Measurements from ENCODE around the gene TEX19. TPM values are rescaled to one million over a fixed set of nuclear protein-coding genes. Genes with fewer than 3 reads are reported as not detected.
A peak's percentile ranks its signal among the peaks of the same experiment; 100 is the strongest.

TEX19 gene
- total RNA-seq, 2 experiments from 2014 or later, result not detected

DNA sequence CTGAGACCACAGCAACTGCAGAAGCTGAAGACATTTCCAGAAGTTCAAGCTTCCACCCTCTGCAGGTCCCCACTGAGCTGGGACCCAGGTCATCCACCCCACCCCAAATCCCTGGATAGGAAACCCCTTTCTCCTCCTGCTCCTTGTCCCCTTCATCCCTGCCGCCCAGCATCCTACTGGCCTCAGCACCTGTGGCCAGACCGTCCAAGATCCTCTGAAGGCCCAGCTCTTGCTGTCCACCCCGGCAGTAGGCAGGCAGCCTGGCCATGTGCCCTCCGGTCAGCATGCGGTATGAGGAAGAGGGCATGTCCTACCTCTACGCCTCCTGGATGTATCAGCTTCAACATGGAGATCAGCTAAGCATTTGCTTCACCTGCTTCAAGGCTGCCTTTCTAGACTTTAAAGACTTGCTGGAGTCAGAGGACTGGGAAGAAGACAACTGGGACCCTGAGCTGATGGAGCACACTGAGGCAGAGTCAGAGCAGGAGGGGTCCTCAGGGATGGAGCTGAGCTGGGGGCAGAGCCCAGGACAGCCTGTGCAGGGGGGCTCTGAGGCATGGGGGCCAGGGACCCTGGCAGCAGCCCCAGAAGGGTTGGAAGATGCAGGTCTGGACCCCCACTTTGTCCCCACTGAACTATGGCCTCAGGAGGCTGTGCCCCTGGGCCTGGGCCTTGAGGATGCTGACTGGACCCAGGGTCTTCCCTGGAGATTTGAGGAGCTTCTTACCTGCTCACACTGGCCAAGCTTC, 3.0 kb downstream of the TEX19 start:
- TF ChIP-seq, protein P1, sequence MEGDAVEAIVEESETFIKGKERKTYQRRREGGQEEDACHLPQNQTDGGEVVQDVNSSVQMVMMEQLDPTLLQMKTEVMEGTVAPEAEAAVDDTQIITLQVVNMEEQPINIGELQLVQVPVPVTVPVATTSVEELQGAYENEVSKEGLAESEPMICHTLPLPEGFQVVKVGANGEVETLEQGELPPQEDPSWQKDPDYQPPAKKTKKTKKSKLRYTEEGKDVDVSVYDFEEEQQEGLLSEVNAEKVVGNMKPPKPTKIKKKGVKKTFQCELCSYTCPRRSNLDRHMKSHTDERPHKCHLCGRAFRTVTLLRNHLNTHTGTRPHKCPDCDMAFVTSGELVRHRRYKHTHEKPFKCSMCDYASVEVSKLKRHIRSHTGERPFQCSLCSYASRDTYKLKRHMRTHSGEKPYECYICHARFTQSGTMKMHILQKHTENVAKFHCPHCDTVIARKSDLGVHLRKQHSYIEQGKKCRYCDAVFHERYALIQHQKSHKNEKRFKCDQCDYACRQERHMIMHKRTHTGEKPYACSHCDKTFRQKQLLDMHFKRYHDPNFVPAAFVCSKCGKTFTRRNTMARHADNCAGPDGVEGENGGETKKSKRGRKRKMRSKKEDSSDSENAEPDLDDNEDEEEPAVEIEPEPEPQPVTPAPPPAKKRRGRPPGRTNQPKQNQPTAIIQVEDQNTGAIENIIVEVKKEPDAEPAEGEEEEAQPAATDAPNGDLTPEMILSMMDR (IDR thresholded peaks at IDR 0.05), result no peak
- H3K36me3 Mint-ChIP-seq (ENCODE audit: low read depth), result no peaks in the 10 kb centered on the region
- no peak for DNase-seq
- peaks cover 7% of the 10 kb centered on the region for H3K27me3 Mint-ChIP-seq
- no peak for ATAC-seq
- CTCF ChIA-PET, result interaction anchor here (1.0 to 2.2 kb wide), 4 partner anchors 9 to 332 kb away, joined by 3 to 6 read pairs (median 4); no protein-coding TSS in a partner anchor
- peaks cover 10% of the 10 kb centered on the region for H3K4me1 Mint-ChIP-seq (ENCODE audit: low read depth)
- no peak overlapping the region for H3K27ac Mint-ChIP-seq
- no peaks in the 10 kb centered on the region for H3K9me3 Mint-ChIP-seq
- intact Hi-C loops (cut with micrococcal nuclease), result no loop called here
- POLR2A ChIA-PET, result interaction anchor here (1.1 kb wide), 1 partner anchor 11 kb away, joined by 3 read pairs; no protein-coding TSS in a partner anchor
- no peak overlapping the region for H3K4me3 Mint-ChIP-seq

DNA sequence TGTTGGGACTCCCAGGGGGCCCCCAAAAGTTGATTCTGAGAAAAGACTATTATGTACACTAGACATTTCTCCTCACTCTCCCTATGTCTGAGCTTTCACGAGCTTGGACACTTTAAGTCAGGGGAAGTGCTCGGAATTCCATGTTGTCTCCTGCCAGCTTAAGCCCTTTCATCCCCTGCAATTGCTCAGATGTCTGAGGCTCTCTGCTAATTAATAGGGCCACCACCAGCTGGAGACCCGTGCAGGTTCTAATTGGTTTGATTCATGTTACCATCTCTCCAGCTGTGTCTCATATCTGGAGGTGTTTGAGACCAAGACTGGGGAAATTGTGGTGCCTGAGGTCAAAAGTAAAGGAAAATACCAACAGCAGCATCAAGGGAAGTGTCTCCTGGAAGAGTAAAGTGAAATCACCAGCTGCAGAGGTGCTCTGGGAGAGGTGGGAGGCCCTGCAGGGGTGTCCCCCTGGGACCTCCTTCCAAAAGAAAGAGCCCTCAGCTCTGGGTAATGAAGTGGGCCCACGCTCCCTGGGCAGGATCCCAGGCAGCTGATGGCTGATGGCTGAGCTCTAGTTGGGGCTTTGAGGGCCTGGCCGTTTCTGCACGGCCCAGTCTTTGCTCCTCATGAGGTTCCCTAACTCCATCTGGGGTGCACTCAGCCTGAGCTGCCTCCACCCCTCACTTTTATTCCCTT, 6.7 kb downstream of the TEX19 start:
- peaks cover 8% of the 10 kb centered on the region for H3K27me3 Mint-ChIP-seq
- H3K4me3 Mint-ChIP-seq, result no peak overlapping the region
- no peak for ATAC-seq
- CTCF ChIA-PET, result interaction anchor here (1.3 to 2.6 kb wide), 4 partner anchors 13 to 59 kb away, joined by 3 to 10 read pairs (median 7); no protein-coding TSS in a partner anchor
- intact Hi-C loops (cut with micrococcal nuclease), result no loop called here
- H3K9me3 Mint-ChIP-seq, result no peaks in the 10 kb centered on the region
- no peak for DNase-seq
- H3K4me1 Mint-ChIP-seq (ENCODE audit: low read depth), result peaks cover 5% of the 10 kb centered on the region
- TF ChIP-seq, protein P1 (IDR thresholded peaks at IDR 0.05), result no peak
- H3K27ac Mint-ChIP-seq, result no peak overlapping the region
- POLR2A ChIA-PET, result no interaction called here
- no peaks in the 10 kb centered on the region for H3K36me3 Mint-ChIP-seq (ENCODE audit: low read depth)

DNA sequence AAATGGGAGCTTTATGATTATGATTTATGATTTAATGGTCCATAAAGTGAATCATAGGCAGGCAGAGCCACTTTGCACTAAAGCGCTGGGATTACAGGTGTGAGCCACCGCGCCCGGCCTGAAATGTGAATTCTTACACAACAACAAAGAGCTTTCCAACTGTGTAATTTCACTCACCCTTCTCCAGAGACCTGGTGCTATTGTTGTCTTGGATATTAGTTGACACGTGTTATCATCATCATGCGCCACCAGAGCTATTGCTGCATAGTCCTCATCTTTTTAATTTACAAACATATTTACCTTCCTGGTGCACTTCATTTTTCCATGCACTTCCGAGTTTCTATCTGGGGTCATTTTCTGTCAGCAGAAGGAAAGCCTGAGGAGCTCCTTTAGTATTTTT, 7.7 kb downstream of the TEX19 start:
- Mint-ChIP-seq H3K27me3 (peaks cover 13% of the 10 kb centered on the region), H3K9me3 (no peaks in the 10 kb centered on the region), H3K4me3 (no peak overlapping the region), H3K36me3 (ENCODE audit: low read depth) (no peaks in the 10 kb centered on the region), H3K4me1 (ENCODE audit: low read depth) (peaks cover 9% of the 10 kb centered on the region), H3K27ac (no peak overlapping the region)
- DNase-seq, result no peak
- POLR2A ChIA-PET, result no interaction called here
- ATAC-seq, result no peak
- TF ChIP-seq, protein P1 (IDR thresholded peaks at IDR 0.05), result no peak
- intact Hi-C loops (cut with micrococcal nuclease), result no loop called here
- CTCF ChIA-PET, result interaction anchor here (1.3 to 2.6 kb wide), 4 partner anchors 14 to 58 kb away, joined by 3 to 10 read pairs (median 7); no protein-coding TSS in a partner anchor

DNA sequence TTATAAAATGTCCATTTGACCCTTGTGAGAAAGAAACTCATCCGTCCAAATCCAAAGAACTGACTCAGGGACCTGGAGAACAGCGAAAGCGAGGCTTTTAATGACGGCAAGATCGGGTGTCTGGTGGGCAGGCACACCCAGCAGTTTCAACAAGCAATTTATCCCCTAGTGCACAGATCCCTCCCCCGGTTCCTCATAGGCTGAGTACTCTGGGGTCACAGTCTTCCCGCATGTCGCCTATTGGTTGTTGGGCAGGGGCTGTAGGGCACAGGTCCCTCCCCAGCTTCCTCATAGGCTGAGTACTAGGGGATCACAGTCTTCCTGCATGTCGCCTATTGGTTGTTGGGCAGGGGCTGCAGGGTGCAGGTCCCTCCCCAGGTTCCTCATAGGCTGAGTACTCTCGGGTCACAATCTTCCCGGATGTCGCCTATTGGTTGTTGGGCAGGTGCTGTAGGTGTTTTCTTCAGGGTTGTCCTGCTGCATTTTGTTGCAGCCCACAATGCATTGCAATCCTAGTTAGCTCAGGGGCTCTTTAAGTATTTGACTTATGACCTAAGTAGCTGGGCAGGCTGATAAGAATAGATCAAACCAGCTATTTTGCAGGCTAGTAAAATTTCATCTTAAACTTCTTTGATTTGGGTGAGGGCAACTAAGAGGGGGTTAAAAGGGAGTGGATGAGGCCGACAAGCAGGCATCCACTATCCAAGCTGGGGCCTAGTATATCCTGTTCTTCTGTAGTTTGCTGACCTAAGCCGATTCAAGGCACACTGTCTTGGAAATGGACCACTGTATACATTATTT, 8.9 kb downstream of the TEX19 start:
- TF ChIP-seq, protein P1 (IDR thresholded peaks at IDR 0.05), result no peak
- POLR2A ChIA-PET, result interaction anchor here (0.5 to 0.6 kb wide), 2 partner anchors 32 to 569 kb away, joined by 3 read pairs; no protein-coding TSS in a partner anchor
- ATAC-seq (peak; percentile 67), DNase-seq (no peak)
- H3K4me3 Mint-ChIP-seq, result no peak overlapping the region
- no peak overlapping the region for H3K27ac Mint-ChIP-seq
- H3K36me3 Mint-ChIP-seq (ENCODE audit: low read depth), result no peaks in the 10 kb centered on the region
- peaks cover 16% of the 10 kb centered on the region for H3K4me1 Mint-ChIP-seq (ENCODE audit: low read depth)
- intact Hi-C loops (cut with micrococcal nuclease), result no loop called here
- CTCF ChIA-PET, result interaction anchor here (1.1 kb wide), 1 partner anchor 162 kb away, joined by 3 read pairs; no protein-coding TSS in a partner anchor
- no peaks in the 10 kb centered on the region for H3K9me3 Mint-ChIP-seq
- peaks cover 19% of the 10 kb centered on the region for H3K27me3 Mint-ChIP-seq

Measured in activated CD8-positive, alpha-beta T cell treated with anti-CD3 and anti-CD28 coated beads for 36 hours (primary cell).